Hematopoietic multipotent progenitor cell treated with erythropoietin and hydrocortisone succinate and interleukin-3 and kit ligand, for 6 days (in vitro differentiated cells): ENCODE results near the gene NAV2.
A peak's percentile ranks its signal among the peaks of the same experiment; 100 is the strongest.

Source experiments
- DNase-seq: peaks from one replicate; pipeline ENCODE4 v3.0.0-alpha.2; 2015

Gene NAV2

DNA sequence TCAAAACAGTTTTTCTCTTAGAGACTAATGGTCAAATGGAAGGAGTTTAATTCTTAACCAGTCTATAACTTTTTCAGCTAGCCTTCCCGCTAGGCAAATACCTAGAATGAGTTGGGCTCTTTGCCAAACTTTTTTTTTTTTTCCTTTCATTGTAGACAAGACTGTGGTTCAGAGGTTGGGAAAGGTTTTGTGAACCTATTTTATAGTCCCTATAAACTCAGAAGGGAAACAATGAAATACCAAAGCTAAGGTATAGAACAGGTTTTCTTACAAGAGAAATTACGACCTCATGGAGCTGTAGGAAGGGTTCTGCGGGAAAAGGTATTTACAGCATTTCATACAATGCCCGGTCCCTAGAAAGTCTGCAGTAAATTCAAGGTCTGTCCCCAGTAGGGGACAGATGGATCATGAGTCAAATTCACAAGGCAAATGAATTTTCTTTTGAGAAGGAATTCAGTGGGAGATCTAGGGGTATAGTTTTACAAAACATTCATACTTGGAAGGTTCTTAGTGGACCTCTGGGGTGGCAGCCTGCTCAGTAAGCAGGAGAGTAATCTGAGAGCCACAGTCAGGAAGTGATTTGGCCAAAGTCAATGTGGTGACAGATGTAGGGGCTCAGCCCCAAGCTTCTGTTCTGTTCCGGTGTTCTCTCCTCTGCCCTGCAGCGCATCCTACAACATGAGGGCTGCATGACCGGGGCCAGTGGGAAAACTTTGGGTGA is 300.9 kb downstream of the NAV2 start:
- peak; percentile 58 for DNase-seq

GRCh38 chr11:20014067-20014402 is 301.4 kb downstream of the NAV2 start:
- no peak for DNase-seq

DNA sequence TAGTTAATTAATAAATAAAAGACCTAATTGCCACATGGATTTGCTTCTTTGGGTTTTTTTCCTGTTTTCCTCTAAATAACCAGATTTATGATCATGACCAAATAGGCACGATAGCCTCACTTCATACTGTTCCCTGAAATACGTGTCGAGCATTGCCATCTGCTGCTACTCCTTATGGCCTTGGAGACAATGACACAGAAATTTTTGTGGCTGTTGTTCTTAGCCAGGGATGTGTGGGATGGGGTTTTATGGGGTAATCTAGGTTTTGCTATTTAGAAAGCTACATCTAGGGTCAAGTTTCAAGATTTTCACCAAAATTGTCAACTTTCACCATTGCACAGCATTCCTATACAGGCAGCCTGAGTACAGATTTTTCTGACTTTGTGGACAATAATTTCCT is 302.5 kb downstream of the NAV2 start:
- DNase-seq: no peak

GRCh38 chr11:20015529-20016427 is 303.1 kb downstream of the NAV2 start:
- no peak for DNase-seq

GRCh38 chr11:20016526-20016925 is 303.9 kb downstream of the NAV2 start:
- DNase-seq: no peak

- no peak for DNase-seq
Measured at GRCh38 chr11:20017320-20017719, 304.7 kb downstream of the NAV2 start.

- no peak for DNase-seq
Measured at GRCh38 chr11:20020198-20020597, 307.6 kb downstream of the NAV2 start.

GRCh38 chr11:20020716-20021115 is 308.1 kb downstream of the NAV2 start:
- no peak for DNase-seq

DNA sequence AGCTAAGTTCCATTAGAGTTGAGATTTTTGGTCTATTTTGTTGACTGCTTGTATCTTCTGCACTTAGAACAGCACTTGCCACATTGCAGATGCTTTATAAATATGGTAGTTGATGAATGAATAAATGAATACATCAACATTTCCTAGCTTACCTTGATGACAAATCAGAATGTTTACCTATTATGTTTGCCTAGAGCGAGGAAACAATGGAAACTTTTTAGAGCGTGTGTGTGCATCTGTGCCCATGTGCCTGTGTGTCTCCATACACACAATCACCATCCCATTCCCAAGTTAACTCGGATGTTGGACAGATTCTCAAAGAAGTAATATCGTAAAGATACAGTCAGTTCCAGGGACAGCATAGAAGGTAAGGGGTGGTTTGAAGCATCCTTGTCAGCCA is 308.6 kb downstream of the NAV2 start:
- no peak for DNase-seq

- no peak for DNase-seq
Measured at GRCh38 chr11:20021771-20022362, 309.2 kb downstream of the NAV2 start.

- no peak for DNase-seq
Measured at GRCh38 chr11:20022363-20023081, 309.9 kb downstream of the NAV2 start.

- no peak for DNase-seq
Measured at GRCh38 chr11:20023082-20023426, 310.4 kb downstream of the NAV2 start.

DNA sequence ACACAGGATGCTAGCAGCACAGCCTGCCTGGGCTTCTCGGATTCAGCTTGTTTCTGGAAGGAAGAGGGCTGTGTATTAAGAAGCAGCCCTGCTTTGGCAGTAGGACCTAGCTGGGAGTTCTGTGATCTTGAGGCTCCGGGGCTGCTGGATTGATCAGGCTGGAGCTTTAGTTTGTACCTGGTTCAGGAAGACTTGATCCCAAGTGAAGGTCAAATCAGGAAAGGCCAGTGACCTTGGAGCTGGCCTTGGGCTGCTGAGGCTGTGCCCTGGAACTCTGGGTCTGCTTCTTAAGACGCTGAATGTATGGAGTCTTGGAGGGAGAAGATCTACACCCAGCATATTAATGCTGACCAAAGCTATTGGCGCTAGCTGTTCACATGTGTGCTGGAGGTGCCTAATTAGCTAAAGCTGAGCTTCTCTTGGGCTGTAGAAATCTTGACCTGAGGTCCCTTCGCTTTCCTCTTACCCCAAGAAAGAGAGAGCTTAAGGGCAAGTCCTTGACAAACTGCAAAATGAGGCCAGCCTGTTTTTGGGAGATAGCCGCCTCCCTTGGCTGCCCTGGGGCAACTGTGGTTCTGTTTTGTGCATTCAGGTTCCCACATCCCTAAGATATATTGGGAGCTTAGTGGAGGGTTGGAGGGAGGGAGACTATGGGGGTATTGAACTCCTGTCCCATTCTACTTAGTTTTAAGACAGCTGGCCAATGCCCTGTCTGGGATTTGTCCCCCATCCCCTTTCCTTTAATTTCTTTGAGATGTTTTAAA is 311.7 kb downstream of the NAV2 start:
- no peak for DNase-seq

DNA sequence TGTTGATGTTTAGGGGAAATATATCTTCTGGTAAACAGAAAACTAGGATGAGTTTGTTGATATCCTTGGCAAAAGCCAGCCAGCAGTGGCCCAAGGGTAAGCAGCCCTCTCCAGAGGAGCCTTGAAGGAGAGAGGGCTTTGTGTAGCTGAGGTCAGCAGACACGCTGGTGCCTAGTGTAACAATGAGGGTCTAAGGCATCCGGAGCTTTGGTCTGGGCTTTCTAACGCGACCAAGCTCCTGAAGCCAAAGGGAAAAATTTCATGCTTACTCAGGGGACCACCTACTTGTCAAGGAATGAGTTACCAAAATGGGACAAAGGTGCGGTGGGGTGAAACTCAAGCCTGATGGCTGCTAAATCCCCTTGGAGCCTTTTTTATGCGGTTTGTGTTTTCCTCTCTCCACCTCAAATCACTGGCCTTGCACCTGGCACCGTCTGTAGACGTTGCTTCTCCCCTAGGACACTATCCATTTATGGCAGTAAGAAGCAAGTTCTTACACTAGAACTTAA is 312.7 kb downstream of the NAV2 start:
- no peak for DNase-seq

DNA sequence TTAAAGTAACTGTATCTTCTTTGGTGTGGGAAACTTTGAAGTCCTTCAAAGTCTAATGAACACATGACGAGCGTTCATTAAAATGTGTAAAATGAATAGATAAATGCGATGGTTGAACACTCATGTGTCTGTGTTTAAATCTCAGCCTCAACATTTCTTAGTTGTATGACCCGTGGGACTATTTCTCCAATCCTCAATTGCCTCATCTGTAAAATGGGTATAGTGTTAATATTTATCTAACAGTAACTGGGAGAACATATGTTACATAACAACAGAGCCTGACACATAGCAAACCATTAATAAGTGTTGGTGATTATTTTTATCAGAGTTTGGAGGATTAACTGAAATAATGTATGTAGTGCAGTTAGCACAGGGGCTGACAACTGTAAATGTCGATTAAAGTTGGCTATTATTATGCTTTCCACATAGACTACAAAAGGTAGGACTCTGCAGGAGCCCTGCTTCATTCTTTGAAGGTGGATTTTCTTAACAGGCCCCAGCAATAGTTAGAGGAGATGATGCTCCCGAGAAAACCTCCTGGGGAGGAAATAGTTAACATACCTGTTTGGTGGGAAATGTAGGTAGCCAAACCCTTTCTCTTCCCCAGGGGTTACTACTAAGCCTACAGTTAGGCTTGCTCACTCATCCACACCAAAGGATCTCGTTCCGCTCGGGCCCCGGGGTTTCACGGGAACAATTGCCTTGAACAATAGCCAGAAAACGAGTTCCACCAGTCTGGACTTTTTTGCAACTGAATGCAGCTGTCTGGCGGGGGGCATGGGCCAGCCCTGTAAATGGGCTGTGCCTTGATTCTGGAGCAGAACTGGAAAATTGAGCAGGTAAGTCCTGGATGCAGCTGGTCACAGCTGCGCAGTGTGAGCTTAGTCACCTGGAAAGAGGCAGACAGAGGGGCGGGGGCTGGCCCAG is 314.3 kb downstream of the NAV2 start:
- no peak for DNase-seq

DNA sequence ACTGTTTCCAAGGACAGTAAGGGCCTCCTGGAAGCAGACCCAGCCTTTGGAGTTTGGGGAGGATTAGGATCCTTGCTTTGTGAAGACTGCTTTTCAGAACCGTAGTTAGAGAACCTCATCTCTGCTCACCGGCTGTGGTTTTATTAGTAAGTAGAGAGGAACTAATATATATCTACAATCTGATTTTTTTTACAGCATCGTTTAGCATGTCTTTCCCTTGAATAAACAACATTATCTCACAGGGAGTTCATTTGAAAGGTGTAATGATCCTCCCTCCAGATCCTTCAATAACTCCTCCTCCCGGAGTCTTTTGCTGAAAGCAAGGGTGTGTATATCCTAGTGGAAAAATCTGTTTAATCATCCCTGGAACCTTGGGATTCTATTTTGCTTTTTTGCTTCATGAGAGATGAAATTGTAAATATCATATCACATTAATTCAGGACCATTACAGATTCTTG is 314.9 kb downstream of the NAV2 start:
- no peak for DNase-seq

DNA sequence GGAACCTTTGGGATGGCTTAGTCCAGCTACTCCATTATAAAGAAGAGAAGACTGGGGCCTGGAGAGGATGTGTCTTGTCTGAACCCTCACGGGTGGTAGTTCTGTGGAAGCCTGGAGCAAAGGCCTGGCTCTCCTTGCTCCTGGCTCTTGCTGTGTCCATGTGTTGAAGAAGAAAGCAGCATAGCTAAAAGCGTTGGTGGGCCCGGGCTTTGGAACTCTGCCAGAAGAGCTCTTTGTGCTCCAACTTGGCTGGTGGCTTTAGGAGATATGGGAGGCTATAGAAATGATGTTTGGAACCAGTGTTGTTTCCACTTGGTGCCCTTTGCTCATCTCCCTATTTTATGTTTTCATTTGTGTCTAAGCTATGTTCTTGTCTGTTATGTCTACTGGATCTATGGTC is 316.6 kb downstream of the NAV2 start:
- DNase-seq: no peak

- no peak for DNase-seq
Measured at GRCh38 chr11:20030472-20030871, 317.8 kb downstream of the NAV2 start.

DNA sequence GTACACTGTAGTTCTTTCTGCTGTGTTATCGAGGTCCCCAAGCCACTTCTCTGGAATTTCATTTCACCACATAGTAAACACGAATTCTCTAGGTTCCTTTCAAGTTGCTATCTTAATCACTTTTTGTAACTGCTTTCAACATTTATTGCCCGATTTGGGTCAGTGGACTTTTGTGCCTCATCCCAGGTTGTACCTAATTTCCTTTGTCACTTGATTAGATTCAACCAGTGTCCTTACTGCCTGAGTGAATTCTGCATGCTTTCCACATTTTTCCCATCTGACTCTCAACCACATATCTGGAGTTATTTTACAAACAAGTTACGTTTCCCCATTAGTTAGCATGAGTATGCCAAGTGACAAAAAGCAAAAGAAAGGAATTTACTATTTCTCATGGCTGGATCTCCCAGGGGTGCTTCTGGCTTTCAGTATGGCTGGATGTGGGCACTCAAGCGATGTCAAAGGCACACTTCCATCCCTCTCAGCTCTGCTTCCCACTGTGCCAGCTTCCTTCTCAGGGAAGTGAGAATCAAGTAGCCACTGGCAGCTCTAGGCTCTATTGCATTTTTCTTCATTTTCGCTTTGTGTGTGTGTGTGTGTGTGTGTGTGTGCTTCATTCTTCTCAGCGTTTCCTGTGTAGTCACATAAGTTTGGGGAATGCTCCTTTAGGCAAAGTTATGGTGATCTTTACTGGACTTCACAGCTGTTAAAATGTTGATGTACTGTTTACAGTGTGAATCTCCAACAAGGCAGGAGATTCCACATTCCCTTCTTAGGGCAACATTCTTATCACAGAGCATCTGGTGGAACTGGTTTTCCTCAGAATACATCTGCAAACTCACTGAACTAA is 318.7 kb downstream of the NAV2 start:
- DNase-seq: no peak

DNA sequence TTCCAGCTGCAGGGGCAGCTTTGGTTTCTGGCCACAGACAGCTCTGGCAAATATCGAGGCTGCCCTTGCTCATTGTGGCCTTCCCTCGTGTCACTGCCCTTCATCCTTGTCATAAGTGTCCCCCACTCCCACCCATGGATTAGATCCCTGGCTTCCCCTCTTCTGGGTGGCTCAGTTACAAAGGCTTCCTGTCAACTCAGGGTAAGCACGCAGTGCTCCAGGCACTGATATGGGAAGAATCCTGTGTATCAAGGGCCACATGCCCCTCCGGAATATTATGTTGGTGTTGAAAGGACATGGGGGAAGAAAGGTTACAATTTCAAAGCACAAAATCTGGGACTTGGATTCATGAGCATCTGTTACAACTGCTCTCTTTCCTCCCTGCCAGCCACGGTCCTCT is 319.5 kb downstream of the NAV2 start:
- DNase-seq: no peak
